Right lobe of liver (tissue), 4 donors: ENCODE data around the gene CBFA2T2.

Source experiments
- POLR2A ChIP-seq: fragments of 450-650 bp; IDR thresholded peaks from one replicate; pipeline ENCODE4 v1.6.1; 2017; ENCODE audit warnings: antibody characterized with exemption, mild to moderate bottlenecking
- TF ChIP-seq, protein P1 (sequence below), 4 donors: fragments of 200-600 bp in 3 of 4; fragments of 450-650 bp in 1 of 4; IDR thresholded peaks; one replicate each; pipeline versions ENCODE4 v1.5.1 to v1.8.0; 2016 to 2022; ENCODE audit warnings: antibody characterized with exemption in 4 of 4, mild to moderate bottlenecking in 2 of 4
- donor health status: DM: no; HTN: no; CAD: no.
- donor health status: DM: no; HTN: no; CAD: no.
- donor health status: DM: no; HTN: yes; CAD: no.

DNA sequence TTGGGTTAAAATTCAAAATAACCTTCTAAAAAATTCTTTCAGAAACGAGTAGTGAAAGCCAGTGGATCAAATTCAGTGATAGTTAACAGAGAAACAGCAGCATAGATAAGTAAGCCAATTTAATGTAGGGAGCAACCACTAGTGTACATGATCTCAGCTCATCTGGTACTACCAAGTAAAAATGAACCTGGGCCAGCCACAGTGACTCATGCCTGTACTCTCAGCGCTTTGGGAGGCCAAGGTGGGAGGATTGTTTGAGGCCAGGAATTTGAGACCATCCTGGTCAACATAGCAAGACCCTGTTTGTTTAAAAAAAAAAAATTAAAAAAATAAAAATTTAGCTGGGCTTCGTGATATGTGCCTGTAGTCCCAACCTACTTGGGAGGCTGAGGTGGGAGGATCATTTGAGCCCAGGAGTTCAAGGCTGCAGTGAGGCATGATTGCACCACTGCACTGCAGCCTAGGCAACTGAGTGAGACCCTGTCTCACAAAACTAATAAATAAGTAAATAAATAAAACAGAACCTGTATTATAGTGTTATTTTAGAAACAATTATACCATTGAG lies 32.4 kb downstream of the CBFA2T2 start:
- TF ChIP-seq, protein P1, sequence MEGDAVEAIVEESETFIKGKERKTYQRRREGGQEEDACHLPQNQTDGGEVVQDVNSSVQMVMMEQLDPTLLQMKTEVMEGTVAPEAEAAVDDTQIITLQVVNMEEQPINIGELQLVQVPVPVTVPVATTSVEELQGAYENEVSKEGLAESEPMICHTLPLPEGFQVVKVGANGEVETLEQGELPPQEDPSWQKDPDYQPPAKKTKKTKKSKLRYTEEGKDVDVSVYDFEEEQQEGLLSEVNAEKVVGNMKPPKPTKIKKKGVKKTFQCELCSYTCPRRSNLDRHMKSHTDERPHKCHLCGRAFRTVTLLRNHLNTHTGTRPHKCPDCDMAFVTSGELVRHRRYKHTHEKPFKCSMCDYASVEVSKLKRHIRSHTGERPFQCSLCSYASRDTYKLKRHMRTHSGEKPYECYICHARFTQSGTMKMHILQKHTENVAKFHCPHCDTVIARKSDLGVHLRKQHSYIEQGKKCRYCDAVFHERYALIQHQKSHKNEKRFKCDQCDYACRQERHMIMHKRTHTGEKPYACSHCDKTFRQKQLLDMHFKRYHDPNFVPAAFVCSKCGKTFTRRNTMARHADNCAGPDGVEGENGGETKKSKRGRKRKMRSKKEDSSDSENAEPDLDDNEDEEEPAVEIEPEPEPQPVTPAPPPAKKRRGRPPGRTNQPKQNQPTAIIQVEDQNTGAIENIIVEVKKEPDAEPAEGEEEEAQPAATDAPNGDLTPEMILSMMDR (IDR thresholded peaks at IDR 0.05): no peak
- TF ChIP-seq POLR2A: no peak
